ENCODE measurements around the gene SPATA2.
A peak's percentile ranks its signal among the peaks of the same experiment; 100 is the strongest.
"Not testable (repeated sequence)": the region's sequence is repeated elsewhere in the genome, so short reads cannot be mapped to it uniquely, and the experiment has no call there.

The SPATA2 gene

GRCh38 chr20:49885558-49886332 lies 29.6 kb downstream of the SPATA2 start:
- DNase-seq (ENCODE audit: low spot score) = no peak

- DNase-seq (ENCODE audit: low spot score) = no peak
Observed at GRCh38 chr20:49883246-49883802, 32.0 kb downstream of the SPATA2 start.

GRCh38 chr20:49882171-49882970 lies 33.0 kb downstream of the SPATA2 start:
- no peak for DNase-seq (ENCODE audit: low spot score)

- no peak for DNase-seq (ENCODE audit: low spot score)
Observed at GRCh38 chr20:49880724-49881445, 34.4 kb downstream of the SPATA2 start.

- DNase-seq (ENCODE audit: low spot score) = no peak
Observed at GRCh38 chr20:49880177-49880576, 35.2 kb downstream of the SPATA2 start.

- DNase-seq (ENCODE audit: low spot score) = no peak
Observed at GRCh38 chr20:49878977-49879376, 36.4 kb downstream of the SPATA2 start.

GRCh38 chr20:49877386-49877921 lies 37.9 kb downstream of the SPATA2 start:
- DNase-seq (ENCODE audit: low spot score) = peak; percentile 14

GRCh38 chr20:49874696-49875095 lies 40.6 kb downstream of the SPATA2 start:
- no peak for DNase-seq (ENCODE audit: low spot score)

- DNase-seq (ENCODE audit: low spot score) = no peak
Observed at GRCh38 chr20:49872056-49872455, 43.3 kb downstream of the SPATA2 start.

GRCh38 chr20:49871391-49871948 lies 43.9 kb downstream of the SPATA2 start:
- DNase-seq (ENCODE audit: low spot score) = no peak

- DNase-seq (ENCODE audit: low spot score) = no peak
Observed at GRCh38 chr20:49870261-49870660, 45.1 kb downstream of the SPATA2 start.

GRCh38 chr20:49868964-49869363 lies 46.4 kb downstream of the SPATA2 start:
- no peak for DNase-seq (ENCODE audit: low spot score)

- DNase-seq (ENCODE audit: low spot score) = no peak
Observed at GRCh38 chr20:49868538-49868937, 46.8 kb downstream of the SPATA2 start.

GRCh38 chr20:49867453-49868215 lies 47.7 kb downstream of the SPATA2 start:
- DNase-seq (ENCODE audit: low spot score) = no peak

GRCh38 chr20:49866051-49866450 lies 49.3 kb downstream of the SPATA2 start:
- peak; percentile 62 for DNase-seq (ENCODE audit: low spot score)

GRCh38 chr20:49865559-49865958 lies 49.8 kb downstream of the SPATA2 start:
- DNase-seq (ENCODE audit: low spot score) = peak; percentile 64

GRCh38 chr20:49863666-49864065 lies 51.7 kb downstream of the SPATA2 start:
- no peak for DNase-seq (ENCODE audit: low spot score)

- DNase-seq (ENCODE audit: low spot score) = no peak
Observed at GRCh38 chr20:49862607-49863200, 52.6 kb downstream of the SPATA2 start.

- DNase-seq (ENCODE audit: low spot score) = not testable (repeated sequence)
Observed at GRCh38 chr20:49861232-49861631, 54.1 kb downstream of the SPATA2 start.

- DNase-seq (ENCODE audit: low spot score) = no peak
Observed at GRCh38 chr20:49859807-49860206, 55.5 kb downstream of the SPATA2 start.

- no peak for DNase-seq (ENCODE audit: low spot score)
Observed at GRCh38 chr20:49859011-49859410, 56.3 kb downstream of the SPATA2 start.

Data from AG08395 (cell line).